GM18505 (cell line): ENCODE measurements around the gene HEY2.

Experiments used
- ATAC-seq: cut with Tn5 transposase; IDR thresholded peaks from one replicate; pipeline ENCODE4 v1.9.1; 2021; ENCODE audit not compliant: unreplicated experiment
- POLR2A ChIP-seq: IDR thresholded peaks from 4 replicates; pipeline ENCODE4 v1.6.1; 2011; ENCODE audit warnings: borderline replicate concordance; ENCODE audit not compliant: insufficient read depth, insufficient read length; ENCODE audit errors: extremely low read depth

HEY2 gene

GRCh38 chr6:125806813-125807212, 57.4 kb downstream of the HEY2 start:
- ATAC-seq: no peak
- TF ChIP-seq POLR2A: no peak

GRCh38 chr6:125807293-125807692, 57.9 kb downstream of the HEY2 start:
- ATAC-seq: peak; percentile 37
- no peak for TF ChIP-seq POLR2A

GRCh38 chr6:125808060-125808459, 58.6 kb downstream of the HEY2 start:
- ATAC-seq: no peak

GRCh38 chr6:125808591-125808990, 59.2 kb downstream of the HEY2 start:
- no peak for ATAC-seq
- no peak for TF ChIP-seq POLR2A

More at GRCh38 chr6:125808060-125808459, 58.6 kb downstream of the HEY2 start:
- TF ChIP-seq POLR2A: no peak

GRCh38 chr6:125809570-125810170, 60.2 kb downstream of the HEY2 start:
- TF ChIP-seq POLR2A: no peak
- ATAC-seq: no peak

GRCh38 chr6:125810445-125810844, 61.0 kb downstream of the HEY2 start:
- no peak for TF ChIP-seq POLR2A
- no peak for ATAC-seq
